Smooth muscle cell (in vitro differentiated cells): ENCODE data around the gene SFRP2. TPM values are rescaled to one million over a fixed set of nuclear protein-coding genes. Genes with fewer than 3 reads are reported as not detected.

ENCODE experiments used
- DNase-seq: peaks from one replicate; lab custom pipeline; 2025; ENCODE audit not compliant: unreplicated experiment; lab: John Stamatoyannopoulos, UW
- H2AFZ ChIP-seq: fragments of 200-600 bp; sonication (generic); 2 replicates; pipeline ENCODE4 v1.6.0; 2016; ENCODE audit warnings: antibody characterized with exemption, low read depth, mild to moderate bottlenecking
- H3F3A ChIP-seq: fragments of 200-600 bp; sonication (generic); 2 replicates; pipeline ENCODE4 v1.6.0; 2017; ENCODE audit warnings: antibody characterized with exemption, low read depth
- H3K27ac ChIP-seq: fragments of 200-600 bp; sonication (generic); 2 replicates; pipeline ENCODE4 v1.5.1; 2016; ENCODE audit warnings: low read depth, mild to moderate bottlenecking
- H3K27me3 ChIP-seq: fragments of 200-600 bp; sonication (generic); 2 replicates; pipeline ENCODE4 v1.6.1; 2016; ENCODE audit warnings: low read depth, mild to moderate bottlenecking
- H3K36me3 ChIP-seq: fragments of 200-600 bp; sonication (generic); 2 replicates; pipeline ENCODE4 v1.5.1; 2016; ENCODE audit warnings: low read depth
- H3K4me1 ChIP-seq: fragments of 200-600 bp; sonication (generic); 2 replicates; pipeline ENCODE4 v1.5.1; 2016; ENCODE audit warnings: low read depth
- H3K4me2 ChIP-seq: fragments of 200-600 bp; sonication (generic); 2 replicates; pipeline ENCODE4 v1.6.0; 2016; ENCODE audit warnings: mild to moderate bottlenecking
- H3K4me3 ChIP-seq: fragments of 200-600 bp; sonication (generic); 2 replicates; pipeline ENCODE4 v1.5.1; 2016; ENCODE audit warnings: mild to moderate bottlenecking
- H3K79me2 ChIP-seq: fragments of 200-600 bp; sonication (generic); 2 replicates; pipeline ENCODE4 v1.6.0; 2016; ENCODE audit warnings: low read depth, mild to moderate bottlenecking
- H3K9ac ChIP-seq: fragments of 200-600 bp; sonication (generic); 2 replicates; pipeline ENCODE4 v1.6.0; 2016; ENCODE audit warnings: low read depth
- H3K9me3 ChIP-seq: fragments of 200-600 bp; sonication (generic); replicated peaks from 2 replicates; pipeline ENCODE4 v1.5.1; 2016; ENCODE audit warnings: low read depth
- H4K20me1 ChIP-seq: fragments of 200-600 bp; sonication (generic); 2 replicates; pipeline ENCODE4 v1.6.0; 2016; ENCODE audit warnings: low read depth
- CTCF ChIP-seq: fragments of 200-600 bp; sonication (generic); IDR thresholded peaks from 2 replicates; pipeline ENCODE4 v1.5.1; 2017; ENCODE audit warnings: borderline replicate concordance, mild to moderate bottlenecking, antibody characterized with exemption; ENCODE audit not compliant: insufficient read depth, poor library complexity, severe bottlenecking
- WGBS: methylation state at CpG from one replicate; pipeline ENCODE4 v1.1.7; 2016; ENCODE audit warnings: low lambda C conversion rate; 5-methylcytosine and 5-hydroxymethylcytosine counted together
- polyA plus RNA-seq: library from polyadenylated mRNA; unstranded; fragments of >200 nt; fragmentation: Nextera tagmentation; extraction: Ambion mirVana; gene quantifications from 2 replicates; pipeline ENCODE4 v1.2.1, GENCODE V29; 2016
- total RNA-seq: library from RNA; depleted of rRNA; stranded (reverse); fragments of >200 nt; gene quantifications from 2 replicates; pipeline ENCODE4 v1.2.3, GENCODE V29; 2014

SFRP2 gene
- total and polyA plus RNA-seq, 2 experiments from 2014 or later, result 0.49 to 0.67 TPM

GRCh38 chr4:153787061-153787560 lies 1.8 kb downstream of the SFRP2 start:
- Histone ChIP-seq H3F3A (peaks cover 6% of the 10 kb centered on the region), H2AFZ (no peak overlapping the region), H3K4me3 (peak overlapping the region; percentile 50), H3K27ac (no peak overlapping the region), H3K27me3 (peaks cover 68% of the 10 kb centered on the region), H3K36me3 (no peaks in the 10 kb centered on the region), H3K4me1 (peaks cover 43% of the 10 kb centered on the region), H3K9me3 (no peaks in the 10 kb centered on the region), H4K20me1 (no peaks in the 10 kb centered on the region), H3K4me2 (no peak overlapping the region), H3K79me2 (no peaks in the 10 kb centered on the region), H3K9ac (no peak overlapping the region)
- TF ChIP-seq CTCF, result no peak
- DNase-seq, result no peak
- WGBS, result 67% methylated on average over 1 of the region's 1 CpG

- DNase-seq, result no peak
- 21% methylated on average over 3 of the region's 3 CpGs for WGBS
- TF ChIP-seq CTCF, result peak; percentile 45
- Histone ChIP-seq H3K9ac (no peak overlapping the region), H3F3A (peaks cover 6% of the 10 kb centered on the region), H3K4me3 (no peak overlapping the region), H4K20me1 (no peaks in the 10 kb centered on the region), H2AFZ (no peak overlapping the region), H3K79me2 (no peaks in the 10 kb centered on the region), H3K9me3 (no peaks in the 10 kb centered on the region), H3K36me3 (no peaks in the 10 kb centered on the region), H3K27me3 (peaks cover 58% of the 10 kb centered on the region), H3K4me1 (peaks cover 36% of the 10 kb centered on the region), H3K27ac (no peak overlapping the region), H3K4me2 (no peak overlapping the region)
These were observed 2.8 kb downstream of the SFRP2 start for GRCh38 chr4:153785910-153786721.

- Histone ChIP-seq H2AFZ (no peak overlapping the region), H3F3A (no peaks in the 10 kb centered on the region), H3K27me3 (peaks cover 47% of the 10 kb centered on the region), H3K36me3 (no peaks in the 10 kb centered on the region), H3K4me2 (no peak overlapping the region), H3K9ac (no peak overlapping the region), H4K20me1 (no peaks in the 10 kb centered on the region), H3K4me3 (no peak overlapping the region), H3K4me1 (peaks cover 21% of the 10 kb centered on the region), H3K27ac (no peak overlapping the region), H3K79me2 (no peaks in the 10 kb centered on the region), H3K9me3 (no peaks in the 10 kb centered on the region)
- TF ChIP-seq CTCF, result no peak
- DNase-seq, result no peak
- 83% methylated on average over 3 of the region's 3 CpGs for WGBS
These were observed 4.7 kb downstream of the SFRP2 start for GRCh38 chr4:153784166-153784699.
